CD14-positive monocyte (primary cell): ENCODE measurements around the gene ADRB1. TPM values are rescaled to one million over a fixed set of nuclear protein-coding genes. Genes with fewer than 3 reads are reported as not detected.

Source experiments
- DNase-seq, 3 donors: peaks; one replicate each; pipeline ENCODE4 v3.0.0-alpha.2; 2011 to 2022
- H2AFZ ChIP-seq: 2 replicates; pipeline ENCODE4 v1.6.0; 2012; ENCODE audit warnings: mild to moderate bottlenecking, low read depth, low read length, inconsistent platforms; ENCODE audit not compliant: insufficient read depth, poor library complexity, severe bottlenecking
- H3K27ac ChIP-seq, 2 donors: 1 replicate in 1 of 2; 2 replicates in 1 of 2; pipeline ENCODE4 v1.5.1; 2012 to 2013; ENCODE audit warnings: low read length in 2 of 2, control low read depth in 1 of 2, inconsistent platforms in 1 of 2, low read depth in 1 of 2, mild to moderate bottlenecking in 1 of 2
- H3K27me3 ChIP-seq, 2 donors: one replicate each; pipeline versions ENCODE4 v1.6.0 to v1.6.1; 2011 to 2013; ENCODE audit warnings: low read length in 2 of 2; ENCODE audit not compliant: control insufficient read depth in 2 of 2, insufficient read depth in 2 of 2
- H3K36me3 ChIP-seq, 2 donors: replicated peaks in 1 of 2; 1 replicate in 1 of 2; 2 replicates in 1 of 2; pipeline versions ENCODE4 v1.5.1 to v1.6.1; 2012 to 2013; ENCODE audit warnings: low read length in 2 of 2, control low read depth in 1 of 2, inconsistent platforms in 1 of 2, mild to moderate bottlenecking in 1 of 2; ENCODE audit not compliant: insufficient read depth in 2 of 2, control insufficient read depth in 1 of 2
- H3K4me1 ChIP-seq, 2 donors: 1 replicate in 1 of 2; 2 replicates in 1 of 2; pipeline versions ENCODE4 v1.5.1 to v1.6.1; 2012 to 2013; ENCODE audit warnings: low read length in 2 of 2, control low read depth in 1 of 2, inconsistent platforms in 1 of 2, mild to moderate bottlenecking in 1 of 2, moderate library complexity in 1 of 2; ENCODE audit not compliant: insufficient read depth in 2 of 2, control insufficient read depth in 1 of 2
- H3K4me2 ChIP-seq: replicated peaks from 2 replicates; pipeline ENCODE3; 2012; ENCODE audit warnings: low read length, moderate library complexity, mild to moderate bottlenecking; ENCODE audit not compliant: poor library complexity, severe bottlenecking; ENCODE audit errors: extremely low read depth
- H3K4me3 ChIP-seq, 3 experiments: fragments of 200-600 bp in 1 of 3; sonication (generic) in 1 of 3; replicated peaks in 1 of 3; 1 replicate in 2 of 3; 2 replicates in 1 of 3; pipeline ENCODE4 v1.5.1; 2011 to 2013; ENCODE audit warnings: low read length in 3 of 3, mild to moderate bottlenecking in 3 of 3, control low read depth in 2 of 3, low read depth in 2 of 3, inconsistent platforms in 1 of 3, moderate library complexity in 1 of 3
- H3K79me2 ChIP-seq: 2 replicates; pipeline ENCODE4 v1.6.0; 2012; ENCODE audit warnings: mild to moderate bottlenecking, control low read depth, inconsistent platforms, low read length, moderate library complexity; ENCODE audit not compliant: insufficient read depth
- H3K9ac ChIP-seq: 2 replicates; pipeline ENCODE4 v1.6.0; 2017; ENCODE audit warnings: low read length, mild to moderate bottlenecking; ENCODE audit not compliant: insufficient read depth, poor library complexity, severe bottlenecking
- H3K9me3 ChIP-seq, 2 donors: replicated peaks in 1 of 2; 1 replicate in 1 of 2; 2 replicates in 1 of 2; pipeline versions ENCODE4 v1.5.1 to v1.6.1; 2012 to 2013; ENCODE audit warnings: low read length in 2 of 2, control low read depth in 1 of 2; ENCODE audit not compliant: control insufficient read depth in 1 of 2, insufficient read depth in 1 of 2
- H4K20me1 ChIP-seq: 2 replicates; pipeline ENCODE4 v1.6.0; 2012; ENCODE audit warnings: mild to moderate bottlenecking, low read length, control low read depth, moderate library complexity; ENCODE audit not compliant: insufficient read depth
- H3K27ac Mint-ChIP-seq, 7 donors: one replicate each; pipeline ENCODE4 v1.8.0; 2020; ENCODE audit warnings: mild to moderate bottlenecking in 7 of 7, mixed read lengths in 7 of 7, moderate library complexity in 6 of 7, inconsistent platforms in 2 of 7
- H3K27me3 Mint-ChIP-seq, 3 donors: one replicate each; pipeline ENCODE4 v1.8.0; 2021 to 2022; ENCODE audit warnings: low read depth in 3 of 3, mild to moderate bottlenecking in 3 of 3, mixed read lengths in 3 of 3, moderate library complexity in 3 of 3, inconsistent platforms in 1 of 3
- H3K36me3 Mint-ChIP-seq, 2 donors: one replicate each; pipeline ENCODE4 v1.8.0; 2020; ENCODE audit warnings: mixed read lengths in 2 of 2, inconsistent platforms in 1 of 2, mild to moderate bottlenecking in 1 of 2
- H3K4me1 Mint-ChIP-seq: one replicate; pipeline ENCODE4 v1.8.0; 2020; ENCODE audit warnings: mild to moderate bottlenecking, mixed read lengths
- H3K4me3 Mint-ChIP-seq, 2 donors: one replicate each; pipeline ENCODE4 v1.8.0; 2020; ENCODE audit warnings: mild to moderate bottlenecking in 2 of 2, mixed read lengths in 2 of 2, moderate library complexity in 1 of 2
- H3K9me3 Mint-ChIP-seq, 7 donors: one replicate each; pipeline ENCODE4 v1.8.0; 2020 to 2022; ENCODE audit warnings: mixed read lengths in 7 of 7, mild to moderate bottlenecking in 6 of 7, moderate library complexity in 6 of 7, inconsistent platforms in 2 of 7
- CTCF ChIP-seq: fragments of 200-600 bp; IDR thresholded peaks from one replicate; pipeline ENCODE4 v1.8.0; 2022; ENCODE audit warnings: antibody characterized with exemption, mild to moderate bottlenecking
- WGBS: methylation state at CpG from one replicate; pipeline ENCODE4 v1.1.5; 2013; ENCODE audit warnings: missing lambda C conversion rate; ENCODE audit not compliant: insufficient coverage; 5-methylcytosine and 5-hydroxymethylcytosine counted together
- intact Hi-C, 2 donors: fragments of 100-400 bp; cut with micrococcal nuclease; formaldehyde crosslinking; loops; one replicate each; pipeline versions ENCODE4 v1.15.0 to v1.15.1; 2023
- polyA plus RNA-seq, 3 donors: library from polyadenylated mRNA; depleted of rRNA in 1 of 3; unstranded in 2 of 3; stranded (reverse) in 1 of 3; fragments of 300-500 nt in 2 of 3; fragments of >200 nt in 1 of 3; fragmentation: Illumina TruSeq in 2 of 3; gene quantifications; 1 replicate in 2 of 3; 2 replicates in 1 of 3; pipeline ENCODE4 v1.2.3, GENCODE V29; 2012 to 2021

The ADRB1 gene
- polyA plus RNA-seq, 3 donors: 0.05 to 3.4 TPM; not detected in 1

GRCh38 chr10:114075093-114075492, 31.4 kb downstream of the ADRB1 start:
- Histone ChIP-seq H4K20me1 (no peaks in the 10 kb centered on the region), H3K9ac (no peak overlapping the region), H3K4me3 (no peak overlapping the region), H2AFZ (no peak overlapping the region), H3K4me2 (no peak overlapping the region), H3K27me3 (no peaks in the 10 kb centered on the region), H3K9me3 (no peaks in the 10 kb centered on the region), H3K4me1 (peaks cover 23 to 36% of the 10 kb centered on the region in 2 donors), H3K36me3 (no peaks in the 10 kb centered on the region), H3K27ac (no peak overlapping the region), H3K79me2 (no peaks in the 10 kb centered on the region)
- no peak overlapping the region for H3K4me3 Mint-ChIP-seq
- no peak overlapping the region for H3K27ac Mint-ChIP-seq
- WGBS: 100% methylated on average over 2 of the region's 6 CpGs
- peaks cover 47% of the 10 kb centered on the region for H3K4me1 Mint-ChIP-seq
- H3K36me3 Mint-ChIP-seq: no peaks in the 10 kb centered on the region
- intact Hi-C loops: no loop called here
- no peak for TF ChIP-seq CTCF
- no peak for DNase-seq
- peaks cover 0 to 3% (median 0%) of the 10 kb centered on the region in 7 donors for H3K9me3 Mint-ChIP-seq
- peaks cover 0 to 6% (median 3%) of the 10 kb centered on the region in 3 donors for H3K27me3 Mint-ChIP-seq

GRCh38 chr10:114077347-114077746, 33.7 kb downstream of the ADRB1 start:
- Histone ChIP-seq H3K9ac (no peak overlapping the region), H3K4me2 (no peak overlapping the region)
- peak overlapping the region in 1 of 7 donors; percentile 35 for H3K27ac Mint-ChIP-seq

More at GRCh38 chr10:114077347-114077746, 33.7 kb downstream of the ADRB1 start:
- no peaks in the 10 kb centered on the region for H3K27me3 ChIP-seq
- Mint-ChIP-seq H3K4me1 (peaks cover 32% of the 10 kb centered on the region), H3K9me3 (peaks cover 0 to 3% (median 0%) of the 10 kb centered on the region in 7 donors), H3K36me3 (no peaks in the 10 kb centered on the region), H3K4me3 (no peak overlapping the region), H3K27me3 (peaks cover 0 to 2% (median 0%) of the 10 kb centered on the region in 3 donors)
- peaks cover 17 to 21% of the 10 kb centered on the region in 2 donors for H3K4me1 ChIP-seq
- no peak for DNase-seq
- TF ChIP-seq CTCF: no peak
- H2AFZ ChIP-seq: no peak overlapping the region
- no CpG with 5 or more reads among the region's 1 CpG for WGBS
- H3K4me3 ChIP-seq: no peak overlapping the region
- no peak overlapping the region for H3K27ac ChIP-seq
- intact Hi-C loops: no loop called here
- H3K36me3 ChIP-seq: no peaks in the 10 kb centered on the region
- H4K20me1 ChIP-seq: no peaks in the 10 kb centered on the region
- H3K79me2 ChIP-seq: no peaks in the 10 kb centered on the region
- no peaks in the 10 kb centered on the region for H3K9me3 ChIP-seq
